GM18867 (cell line): Measurements from ENCODE around the gene MPZL1.

Experiments used
- ATAC-seq: cut with Tn5 transposase; IDR thresholded peaks from one replicate; pipeline ENCODE4 v1.9.1; 2021; ENCODE audit warnings: mild to moderate bottlenecking, moderate library complexity; ENCODE audit not compliant: unreplicated experiment

MPZL1 gene

GRCh38 chr1:167694691-167695090 lies 27.1 kb upstream of the MPZL1 start:
- ATAC-seq = no peak

DNA sequence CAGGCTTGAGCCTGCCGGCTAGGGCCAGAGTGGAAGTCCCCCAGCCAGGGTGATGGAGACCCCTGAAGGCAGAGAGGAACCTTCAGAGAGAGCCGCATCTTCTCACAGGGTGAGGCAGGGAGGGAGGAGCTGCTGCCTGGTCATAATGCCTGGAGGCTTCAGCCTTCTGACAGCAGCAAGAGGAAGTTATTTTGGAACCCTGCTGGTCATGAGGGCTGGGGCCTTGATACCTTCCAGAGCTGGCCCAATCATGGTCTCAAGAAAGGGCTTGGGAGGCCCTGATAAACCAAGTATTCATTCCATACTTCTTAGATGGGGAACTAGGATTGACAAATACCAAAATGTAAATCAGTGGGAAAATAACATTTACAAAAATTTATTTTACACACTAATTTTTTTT lies 26.6 kb upstream of the MPZL1 start:
- ATAC-seq = no peak

GRCh38 chr1:167695756-167696561 lies 25.8 kb upstream of the MPZL1 start:
- no peak for ATAC-seq

DNA sequence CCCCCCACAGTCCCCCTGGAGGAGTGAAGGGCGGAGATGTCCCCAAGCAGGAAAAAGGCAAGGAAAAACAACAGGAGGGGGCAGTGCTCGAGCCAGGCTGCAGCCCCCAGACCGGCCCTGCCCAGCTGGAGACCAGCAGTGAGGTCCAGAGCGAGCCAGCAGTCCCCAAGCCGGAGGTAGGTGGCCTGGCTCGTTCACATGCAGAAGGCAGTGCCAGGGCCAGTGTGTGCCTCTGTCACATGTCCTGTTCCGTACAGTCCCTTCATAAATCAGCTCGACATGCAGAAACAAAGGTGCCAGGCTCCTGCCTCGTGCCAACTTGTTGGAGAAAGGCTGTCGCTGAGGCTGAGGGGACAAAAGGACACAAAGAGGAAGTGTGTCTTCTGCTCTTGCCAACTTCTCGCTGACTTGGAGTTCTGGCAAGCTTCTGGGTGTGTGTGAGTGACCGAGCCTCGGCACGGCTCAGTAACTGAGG lies 24.1 kb upstream of the MPZL1 start:
- no peak for ATAC-seq

DNA sequence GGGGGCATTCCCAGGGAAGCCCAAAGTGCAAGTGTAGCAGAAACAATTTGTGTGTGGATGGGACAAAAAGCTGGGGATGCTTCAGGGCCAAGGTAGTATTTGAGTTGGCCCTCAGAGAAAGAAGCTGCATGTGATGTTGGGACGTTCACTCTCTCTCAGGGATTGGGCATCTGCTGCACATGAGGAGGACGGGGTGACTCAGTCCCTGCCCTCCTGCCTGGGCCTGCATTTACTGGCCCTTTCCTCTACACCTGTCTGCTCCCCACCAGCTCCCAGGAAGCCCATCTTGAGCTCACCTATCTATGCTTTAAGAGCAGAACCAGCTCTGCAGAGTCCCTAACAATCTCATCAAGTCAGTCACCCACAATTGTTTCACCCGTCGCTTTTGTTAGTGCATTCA lies 23.5 kb upstream of the MPZL1 start:
- ATAC-seq = no peak

- no peak for ATAC-seq
Observed at GRCh38 chr1:167701510-167701909, 20.3 kb upstream of the MPZL1 start.

- no peak for ATAC-seq
Observed at GRCh38 chr1:167703557-167703956, 18.2 kb upstream of the MPZL1 start.

DNA sequence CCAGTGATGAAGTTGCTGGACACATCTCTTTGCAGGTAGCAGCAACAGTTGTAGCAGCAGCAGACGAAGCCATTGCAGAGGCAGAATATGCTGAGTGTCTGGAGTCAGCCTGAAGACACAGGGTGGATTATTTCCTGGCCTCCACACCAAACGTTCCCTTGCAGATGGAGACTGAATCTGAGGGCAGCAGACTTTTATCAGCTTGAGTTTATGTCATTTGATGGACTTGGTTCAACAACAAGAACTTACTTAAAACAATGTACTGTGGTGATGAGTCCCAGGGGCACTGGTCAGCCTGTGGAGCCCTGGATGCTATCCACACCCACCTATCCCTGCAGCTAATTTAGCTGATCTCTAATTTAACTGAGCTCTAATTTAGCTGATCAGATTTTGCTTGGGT lies 17.1 kb upstream of the MPZL1 start:
- no peak for ATAC-seq

DNA sequence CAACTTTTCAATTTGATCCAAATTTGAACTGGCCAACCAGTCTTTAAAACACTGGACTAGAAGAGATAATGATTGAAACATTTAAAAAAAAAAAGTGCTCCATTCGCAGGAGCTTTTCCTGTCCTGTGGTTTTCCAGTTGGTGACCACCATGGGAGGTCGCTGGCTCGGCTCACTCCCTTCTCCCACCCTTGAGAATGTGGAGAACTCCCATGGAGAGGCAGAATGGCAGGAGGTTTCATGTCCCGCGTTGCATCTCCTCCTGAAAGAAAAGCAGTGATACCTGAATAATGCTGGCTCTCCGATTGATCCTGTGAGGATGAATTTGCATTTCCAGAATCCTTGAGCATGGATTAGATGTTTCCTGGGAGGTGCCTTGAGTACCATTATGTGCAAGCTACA lies 16.5 kb upstream of the MPZL1 start:
- ATAC-seq = no peak

DNA sequence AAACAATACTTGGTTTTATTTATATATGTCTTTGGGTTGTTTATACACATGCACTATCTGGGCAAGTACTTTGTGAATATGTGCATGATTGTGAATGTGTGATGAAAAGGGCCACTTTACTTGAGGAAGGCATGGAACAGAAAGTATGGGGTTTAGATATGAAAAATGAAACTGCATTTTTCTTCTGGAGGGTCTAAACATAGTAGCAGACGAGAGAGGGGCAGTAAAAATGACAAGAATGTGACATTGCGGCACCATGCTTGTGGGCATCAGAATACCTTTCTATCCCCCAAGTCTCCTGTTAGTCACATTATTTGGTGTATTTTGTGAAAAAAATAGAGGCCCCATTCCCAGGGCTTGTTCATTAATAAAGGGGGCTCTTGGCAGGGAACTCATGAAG lies 15.4 kb upstream of the MPZL1 start:
- no peak for ATAC-seq

GRCh38 chr1:167706931-167707877 lies 14.6 kb upstream of the MPZL1 start:
- peak; percentile 53 for ATAC-seq

DNA sequence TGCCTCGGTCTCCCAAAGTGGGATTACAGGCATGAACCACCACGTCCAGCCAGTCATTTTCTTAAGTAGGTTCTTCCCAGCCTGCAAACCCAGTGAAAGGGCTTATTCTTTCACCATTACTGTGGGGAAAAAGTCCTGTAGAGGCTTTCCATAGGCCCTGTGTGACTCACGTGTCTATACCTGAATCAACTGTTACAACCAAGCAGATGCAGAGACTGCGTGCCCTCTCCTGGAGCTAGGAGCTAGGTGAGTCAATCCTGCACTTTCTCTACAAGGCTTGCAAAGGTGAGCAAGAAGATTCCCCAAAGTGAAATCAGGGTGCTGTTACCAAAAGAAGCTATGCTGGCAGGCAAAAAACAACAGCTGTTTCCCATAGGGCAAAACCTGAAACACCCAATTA lies 13.8 kb upstream of the MPZL1 start:
- no peak for ATAC-seq

GRCh38 chr1:167708940-167709389 lies 12.8 kb upstream of the MPZL1 start:
- peak; percentile 34 for ATAC-seq

DNA sequence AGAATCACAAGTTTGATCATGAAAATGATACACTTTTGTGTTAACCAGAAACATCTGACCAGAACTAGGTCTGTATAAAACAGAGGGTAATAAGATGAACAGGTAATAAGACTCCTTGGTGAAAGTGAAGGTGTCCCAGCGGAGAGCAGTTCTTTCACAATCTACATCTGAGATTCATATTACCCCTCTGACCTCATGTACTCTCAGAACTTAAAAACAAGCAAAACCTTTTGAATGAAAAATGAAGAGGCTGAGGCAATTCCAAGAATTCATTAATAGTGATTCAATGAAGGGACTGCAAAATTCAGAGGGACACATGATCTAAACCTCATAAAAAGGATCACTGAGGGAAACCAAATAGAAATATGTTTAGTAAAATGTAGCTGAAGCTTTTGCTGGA lies 10.9 kb upstream of the MPZL1 start:
- ATAC-seq = no peak

- no peak for ATAC-seq
Observed at GRCh38 chr1:167711797-167712196, 10.0 kb upstream of the MPZL1 start.

GRCh38 chr1:167713330-167714081 lies 8.3 kb upstream of the MPZL1 start:
- no peak for ATAC-seq

DNA sequence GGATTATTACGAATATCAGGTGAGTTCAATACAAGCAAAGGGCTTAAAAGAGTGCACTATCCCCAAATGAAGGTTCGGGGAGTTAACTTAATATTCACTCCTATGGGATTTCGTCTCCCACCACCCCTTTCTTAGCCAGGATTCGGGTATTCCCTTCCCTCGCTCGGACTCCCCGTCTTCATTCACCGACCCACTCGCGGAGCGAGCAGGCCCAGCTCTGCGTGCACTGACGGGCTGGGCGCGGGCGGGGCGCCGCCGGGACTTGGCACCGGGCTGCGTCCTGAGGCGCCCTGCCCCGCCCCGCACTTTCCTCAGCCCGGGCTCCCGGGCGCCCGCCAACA lies 7.7 kb upstream of the MPZL1 start:
- ATAC-seq = peak; percentile 49

- ATAC-seq = peak; percentile 53
Observed at GRCh38 chr1:167714439-167715156, 7.2 kb upstream of the MPZL1 start.

GRCh38 chr1:167715157-167715999 lies 6.4 kb upstream of the MPZL1 start:
- ATAC-seq = peak; percentile 38

DNA sequence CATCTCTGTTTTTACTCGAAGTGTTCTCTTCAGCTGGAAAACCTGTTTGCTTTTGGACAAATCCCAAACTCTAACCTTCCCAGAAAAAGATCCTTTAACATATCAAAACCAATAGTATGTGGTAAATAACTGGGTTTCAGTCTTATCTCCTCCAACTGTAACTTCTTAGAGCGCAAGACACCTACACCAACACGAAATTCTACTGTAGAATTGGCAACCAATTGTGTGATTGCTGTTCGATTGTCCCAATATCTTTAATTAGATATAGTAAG lies 5.8 kb upstream of the MPZL1 start:
- ATAC-seq = no peak
